Thymus (tissue), 11 donors: ENCODE results near the gene PPFIA1. TPM values are rescaled to one million over a fixed set of nuclear protein-coding genes. Genes with fewer than 3 reads are reported as not detected.

ENCODE experiments used
- DNase-seq, 9 donors: peaks; one replicate each; pipeline ENCODE4 v3.0.0-alpha.2; 2013; ENCODE audit warnings: low spot score in 9 of 9, low read depth in 6 of 9, missing footprints in 1 of 9
- H3K27ac ChIP-seq, 2 donors: one replicate each; pipeline ENCODE4 v1.5.1; 2013; ENCODE audit warnings: control low read depth in 1 of 2, low read depth in 1 of 2, low read length in 1 of 2, mild to moderate bottlenecking in 1 of 2, moderate library complexity in 1 of 2
- H3K27me3 ChIP-seq, 2 donors: one replicate each; pipeline ENCODE4 v1.5.1; 2013; ENCODE audit warnings: low read length in 1 of 2; ENCODE audit not compliant: control insufficient read depth in 2 of 2, insufficient read depth in 1 of 2
- H3K36me3 ChIP-seq, 2 donors: one replicate each; pipeline ENCODE4 v1.5.1; 2013; ENCODE audit warnings: low read length in 1 of 2, mild to moderate bottlenecking in 1 of 2, moderate library complexity in 1 of 2; ENCODE audit not compliant: control insufficient read depth in 2 of 2, insufficient read depth in 2 of 2
- H3K4me1 ChIP-seq, 2 donors: one replicate each; pipeline ENCODE4 v1.5.1; 2013; ENCODE audit warnings: low read length in 2 of 2; ENCODE audit not compliant: control insufficient read depth in 2 of 2, insufficient read depth in 2 of 2
- H3K4me3 ChIP-seq, 2 donors: one replicate each; pipeline ENCODE4 v1.5.1; 2013; ENCODE audit warnings: low read length in 2 of 2, control low read depth in 1 of 2, mild to moderate bottlenecking in 1 of 2
- H3K9me3 ChIP-seq, 2 donors: one replicate each; pipeline ENCODE4 v1.5.1; 2013; ENCODE audit warnings: low read length in 1 of 2, mild to moderate bottlenecking in 1 of 2; ENCODE audit not compliant: control insufficient read depth in 2 of 2, insufficient read depth in 1 of 2
- WGBS: extraction: QIAGEN DNeasy Blood & Tissue Kit; methylation state at CpG from one replicate; pipeline ENCODE4 v1.1.7; 2013; 5-methylcytosine and 5-hydroxymethylcytosine counted together
- polyA plus RNA-seq: library from polyadenylated mRNA; stranded (reverse); fragments of 200-250 nt; gene quantifications from one replicate; pipeline ENCODE4 v1.2.3, GENCODE V29; 2013
- total RNA-seq: library from RNA; stranded (reverse); fragments of 120-200 nt; gene quantifications from one replicate; pipeline ENCODE4 v1.2.4, GENCODE V29; 2013
- donor health status: healthy.

The PPFIA1 gene
- total and polyA plus RNA-seq, 2 donors: 22.0 to 23.3 TPM

DNA sequence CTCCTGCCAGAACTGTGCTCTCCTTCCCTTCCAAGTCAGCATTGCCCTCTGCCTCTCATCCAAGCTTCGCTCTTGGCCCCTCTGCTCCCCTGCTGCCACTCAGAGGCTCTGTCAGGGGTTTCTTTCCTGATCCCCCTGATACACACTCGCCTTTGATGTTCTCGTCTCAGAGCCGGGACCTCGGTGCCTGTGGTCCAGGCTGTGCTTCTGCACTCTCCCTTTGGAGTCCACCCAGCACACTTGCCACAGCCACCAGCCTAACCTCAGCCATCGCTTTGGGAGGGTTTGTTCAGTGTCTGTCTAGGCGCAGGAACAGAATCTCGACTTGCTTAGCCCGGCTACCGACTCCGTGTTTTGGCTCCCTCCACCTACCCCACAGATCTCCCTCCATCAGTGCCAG lies 29.1 kb downstream of the PPFIA1 start:
- 97% methylated on average over 11 of the region's 11 CpGs for WGBS
- H3K4me1 ChIP-seq: no peaks in the 10 kb centered on the region
- no peaks in the 10 kb centered on the region for H3K27me3 ChIP-seq
- no peak overlapping the region for H3K4me3 ChIP-seq
- H3K36me3 ChIP-seq: peaks cover 6 to 20% of the 10 kb centered on the region in 2 donors
- H3K9me3 ChIP-seq: no peaks in the 10 kb centered on the region
- H3K27ac ChIP-seq: no peak overlapping the region
- no peak for DNase-seq

DNA sequence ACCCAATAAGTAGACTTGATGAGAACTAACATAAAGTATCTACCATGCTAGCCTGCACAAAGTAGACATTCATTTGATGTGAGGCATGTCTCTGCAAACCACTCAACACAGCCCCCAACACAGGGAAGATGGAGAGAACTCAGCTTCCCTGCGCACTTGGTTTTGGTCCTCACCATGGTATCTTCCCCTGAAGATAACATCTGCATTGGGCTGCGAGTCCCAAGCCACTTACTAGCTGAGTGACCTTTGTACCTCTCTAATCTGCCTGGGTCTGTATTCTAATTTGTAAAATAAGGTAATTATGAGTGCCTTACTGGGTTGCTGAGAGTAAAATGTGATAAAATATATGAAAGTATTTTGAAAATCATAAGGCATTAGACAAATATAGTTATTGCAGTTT lies 30.7 kb downstream of the PPFIA1 start:
- Histone ChIP-seq H3K36me3 (peaks cover 6 to 21% of the 10 kb centered on the region in 2 donors), H3K27ac (no peak overlapping the region), H3K9me3 (no peaks in the 10 kb centered on the region), H3K4me3 (no peak overlapping the region), H3K27me3 (no peaks in the 10 kb centered on the region), H3K4me1 (no peaks in the 10 kb centered on the region)
- 93% methylated on average over 2 of the region's 2 CpGs for WGBS
- no peak for DNase-seq

DNA sequence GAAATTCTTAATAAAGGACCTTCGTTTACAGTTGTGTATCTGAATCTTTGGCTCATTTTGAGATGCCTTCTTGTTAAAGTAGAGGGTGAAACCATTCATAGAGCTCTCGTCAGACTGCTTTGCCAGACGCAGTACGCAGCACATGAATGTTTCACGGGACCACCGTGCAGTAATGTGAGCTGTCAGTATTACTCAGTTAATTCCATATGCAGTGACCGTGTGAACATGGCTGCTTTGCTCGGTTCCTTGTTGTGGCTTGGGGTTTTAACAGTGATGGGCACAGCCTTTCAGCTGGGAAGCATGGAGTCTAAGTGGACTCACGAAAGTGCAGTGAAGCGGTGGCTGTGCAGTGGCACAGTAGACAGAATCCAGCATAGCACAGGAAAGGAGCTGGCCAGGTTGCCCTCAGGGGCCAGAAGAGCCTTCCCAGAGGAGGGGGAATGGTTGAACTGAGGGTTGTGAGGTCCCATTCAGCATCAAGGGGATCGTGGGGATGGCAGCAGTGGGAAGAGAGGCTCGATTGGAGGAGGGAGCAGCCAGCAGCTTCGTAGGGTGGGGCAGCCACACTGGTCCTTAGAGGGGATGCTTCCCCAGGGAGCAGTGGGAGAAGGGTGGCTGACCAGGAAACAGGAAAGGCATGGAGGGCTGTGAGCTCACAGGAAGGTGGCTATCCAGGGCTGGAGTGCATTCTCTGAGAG lies 31.4 kb downstream of the PPFIA1 start:
- Histone ChIP-seq H3K27me3 (no peaks in the 10 kb centered on the region), H3K27ac (no peak overlapping the region), H3K4me1 (no peaks in the 10 kb centered on the region), H3K36me3 (peaks cover 6 to 21% of the 10 kb centered on the region in 2 donors), H3K9me3 (no peaks in the 10 kb centered on the region), H3K4me3 (no peak overlapping the region)
- 97% methylated on average over 13 of the region's 13 CpGs for WGBS
- no peak for DNase-seq

DNA sequence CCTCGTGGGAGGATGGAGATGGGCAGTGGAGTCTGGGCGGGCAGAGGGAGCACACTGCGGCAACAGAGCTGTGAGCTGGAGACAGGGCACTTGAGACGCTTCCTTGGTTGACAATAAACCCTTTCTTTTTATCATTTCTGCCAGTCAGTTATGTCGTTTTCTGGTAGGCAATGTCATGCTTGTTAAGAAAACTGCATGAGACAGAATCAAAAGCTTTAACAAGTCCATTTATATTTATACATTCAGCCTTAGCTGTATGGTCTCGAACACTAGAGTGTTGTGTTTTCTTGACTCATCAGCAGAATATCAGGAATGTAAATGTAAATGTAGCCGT lies 31.9 kb downstream of the PPFIA1 start:
- Histone ChIP-seq H3K27me3 (no peaks in the 10 kb centered on the region), H3K4me3 (no peak overlapping the region), H3K36me3 (peaks cover 2 to 21% of the 10 kb centered on the region in 2 donors), H3K27ac (no peak overlapping the region), H3K9me3 (no peaks in the 10 kb centered on the region), H3K4me1 (no peaks in the 10 kb centered on the region)
- no peak for DNase-seq
- WGBS: 96% methylated on average over 7 of the region's 7 CpGs

DNA sequence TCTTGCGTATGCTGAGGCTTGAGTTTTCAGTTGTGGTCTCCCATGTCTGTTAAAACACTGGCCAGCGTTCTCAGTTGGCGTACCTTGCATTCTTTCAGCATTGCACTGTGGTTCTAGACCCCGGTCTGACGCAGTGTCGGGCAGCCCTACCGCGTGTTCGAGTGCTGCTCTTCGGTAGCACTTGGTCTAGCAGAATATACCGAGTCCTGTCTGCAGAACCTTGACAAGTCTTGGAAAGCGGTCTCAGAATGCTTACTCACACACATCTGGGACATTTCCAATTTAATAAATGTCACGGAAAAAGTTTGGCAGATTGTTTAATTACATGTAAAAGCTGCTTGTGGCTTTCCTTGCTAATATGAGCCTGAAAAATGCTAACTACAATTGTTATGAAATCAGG lies 32.6 kb downstream of the PPFIA1 start:
- DNase-seq: no peak
- H3K36me3 ChIP-seq: peaks cover 0 to 18% of the 10 kb centered on the region in 2 donors
- no peak overlapping the region for H3K27ac ChIP-seq

DNA sequence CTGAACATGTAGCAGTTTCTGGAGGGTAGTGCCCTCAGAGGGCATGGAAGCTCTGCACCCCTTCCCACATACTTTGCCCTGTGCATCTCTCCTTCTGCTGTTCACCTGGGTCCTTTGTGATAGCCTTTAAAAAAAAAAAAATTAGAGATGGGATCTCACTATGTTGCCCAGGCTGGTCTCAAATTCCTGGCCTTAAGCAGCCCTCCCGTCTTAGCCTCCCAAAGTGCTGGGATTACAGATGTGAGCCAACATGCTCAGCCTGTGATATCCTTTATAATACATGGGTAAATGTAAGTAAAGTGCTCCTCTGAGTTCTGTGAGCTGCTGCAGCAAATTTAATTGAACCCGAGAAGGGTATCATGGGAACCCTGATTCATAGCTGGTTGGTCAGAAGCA lies 33.7 kb downstream of the PPFIA1 start:
- H3K36me3 ChIP-seq: peaks cover 0 to 15% of the 10 kb centered on the region in 2 donors
- no peaks in the 10 kb centered on the region for H3K27me3 ChIP-seq
- no peak overlapping the region for H3K4me3 ChIP-seq
- H3K27ac ChIP-seq: no peak overlapping the region
- DNase-seq: no peak
- 96% methylated on average over 2 of the region's 2 CpGs for WGBS
- no peaks in the 10 kb centered on the region for H3K9me3 ChIP-seq
- H3K4me1 ChIP-seq: no peaks in the 10 kb centered on the region

More for the DNA sequence above, 32.6 kb downstream of the PPFIA1 start:
- no peaks in the 10 kb centered on the region for H3K4me1 ChIP-seq
- no peak overlapping the region for H3K4me3 ChIP-seq
- 88% methylated on average over 13 of the region's 13 CpGs for WGBS
- no peaks in the 10 kb centered on the region for H3K9me3 ChIP-seq
- H3K27me3 ChIP-seq: no peaks in the 10 kb centered on the region

DNA sequence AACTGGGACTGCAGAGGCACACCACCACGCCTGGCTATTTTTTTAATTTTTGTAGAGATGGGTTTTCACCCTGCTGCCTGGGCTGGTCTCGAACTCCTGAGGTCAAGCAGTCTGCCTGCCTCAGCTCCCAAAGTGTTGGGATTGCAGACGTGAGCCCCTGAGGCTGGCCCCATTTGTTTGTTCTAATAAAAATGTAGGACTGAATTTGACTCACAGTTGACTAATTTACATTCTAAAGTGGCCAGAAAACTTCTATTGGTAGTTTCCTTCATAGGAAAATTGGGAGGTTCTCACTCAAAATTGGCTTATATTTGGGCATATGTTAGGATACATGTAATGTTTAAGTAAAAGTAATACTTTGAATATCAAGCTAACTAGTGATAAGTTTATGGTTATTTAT lies 35.0 kb downstream of the PPFIA1 start:
- no peak for DNase-seq
- Histone ChIP-seq H3K27me3 (no peaks in the 10 kb centered on the region), H3K4me1 (no peaks in the 10 kb centered on the region), H3K4me3 (no peak overlapping the region), H3K27ac (no peak overlapping the region), H3K36me3 (peaks cover 0 to 9% of the 10 kb centered on the region in 2 donors), H3K9me3 (no peaks in the 10 kb centered on the region)
- WGBS: over 99% methylated on average over 3 of the region's 3 CpGs

DNA sequence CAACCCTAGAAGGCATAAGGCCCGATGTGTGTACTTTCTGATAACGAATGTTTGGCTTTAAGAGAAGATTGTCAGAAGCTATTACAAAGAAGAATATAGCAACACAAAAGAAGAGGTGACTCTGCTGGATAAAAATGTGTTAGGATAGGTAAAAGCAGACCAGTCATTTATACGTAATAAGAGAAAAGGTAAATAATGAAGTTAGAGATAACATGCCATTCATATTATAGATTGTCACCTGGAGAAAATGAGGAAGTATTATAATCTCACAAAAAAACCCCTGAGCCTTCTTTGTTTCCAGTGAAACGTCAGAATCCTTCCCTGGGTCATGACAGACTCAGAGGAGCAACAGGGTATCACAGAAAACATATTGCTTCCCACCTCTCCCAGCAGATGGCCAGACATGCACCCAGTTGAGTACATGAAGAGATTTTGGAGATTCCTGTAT lies 36.1 kb downstream of the PPFIA1 start:
- 84% methylated on average over 4 of the region's 4 CpGs for WGBS
- Histone ChIP-seq H3K9me3 (no peaks in the 10 kb centered on the region), H3K27ac (no peak overlapping the region), H3K27me3 (no peaks in the 10 kb centered on the region), H3K4me3 (no peak overlapping the region), H3K4me1 (no peaks in the 10 kb centered on the region), H3K36me3 (peaks cover 4 to 9% of the 10 kb centered on the region in 2 donors)
- DNase-seq: no peak

DNA sequence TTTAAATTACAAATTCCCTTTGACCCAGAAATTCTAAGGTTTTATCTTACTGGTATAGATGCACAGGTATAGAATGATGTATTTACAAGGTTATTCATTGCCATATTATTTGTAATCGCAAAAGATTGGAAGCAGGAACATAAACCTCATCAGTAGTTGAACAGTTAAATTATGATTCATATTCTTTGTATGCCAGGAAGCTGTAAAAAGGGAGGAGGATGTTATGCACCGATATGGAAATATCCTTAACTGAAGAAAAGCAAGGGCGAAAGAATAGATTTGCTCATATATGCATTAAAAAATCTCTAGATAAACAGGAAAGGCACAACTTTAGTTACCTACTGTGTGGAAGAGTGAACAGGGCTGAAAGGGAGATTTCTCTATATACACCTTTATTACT lies 36.7 kb downstream of the PPFIA1 start:
- H3K4me1 ChIP-seq: no peaks in the 10 kb centered on the region
- H3K9me3 ChIP-seq: no peaks in the 10 kb centered on the region
- H3K27me3 ChIP-seq: no peaks in the 10 kb centered on the region
- peaks cover 4 to 7% of the 10 kb centered on the region in 2 donors for H3K36me3 ChIP-seq
- 88% methylated on average over 3 of the region's 3 CpGs for WGBS
- H3K27ac ChIP-seq: no peak overlapping the region
- DNase-seq: no peak
- no peak overlapping the region for H3K4me3 ChIP-seq
